Trophoblast cell (in vitro differentiated cells and primary cell): ENCODE measurements around the gene DOCK3.

ENCODE experiments used
- DNase-seq, 2 donors: peaks; one replicate each; pipeline ENCODE4 v3.0.0-alpha.2; 2016
- H2AFZ ChIP-seq: 2 replicates; pipeline ENCODE4 v1.6.1; 2013; ENCODE audit warnings: low read length, moderate library complexity, mild to moderate bottlenecking; ENCODE audit not compliant: insufficient read depth, poor library complexity
- H2AK5ac ChIP-seq: 2 replicates; pipeline ENCODE4 v1.6.1; 2013; ENCODE audit warnings: mild to moderate bottlenecking, low read length
- H2BK120ac ChIP-seq: 2 replicates; pipeline ENCODE4 v1.6.1; 2013; ENCODE audit warnings: low read length, mild to moderate bottlenecking, moderate library complexity; ENCODE audit not compliant: insufficient read depth, poor library complexity
- H2BK12ac ChIP-seq: 2 replicates; pipeline ENCODE4 v1.6.1; 2013; ENCODE audit warnings: mild to moderate bottlenecking, low read length, moderate library complexity
- H2BK5ac ChIP-seq: 2 replicates; pipeline ENCODE4 v1.6.1; 2013; ENCODE audit warnings: low read length, low read depth, moderate library complexity, mild to moderate bottlenecking; ENCODE audit not compliant: poor library complexity
- H3K14ac ChIP-seq: 2 replicates; pipeline ENCODE4 v1.6.1; 2013; ENCODE audit warnings: mild to moderate bottlenecking, low read length
- H3K18ac ChIP-seq: 2 replicates; pipeline ENCODE4 v1.6.1; 2013; ENCODE audit warnings: mild to moderate bottlenecking, low read length
- H3K23ac ChIP-seq: 2 replicates; pipeline ENCODE4 v1.6.1; 2013; ENCODE audit warnings: low read length
- H3K27ac ChIP-seq: 2 replicates; pipeline ENCODE4 v1.5.1; 2013; ENCODE audit warnings: low read depth, mild to moderate bottlenecking, inconsistent platforms, low read length, moderate library complexity
- H3K27me3 ChIP-seq: 2 replicates; pipeline ENCODE4 v1.6.1; 2013; ENCODE audit warnings: inconsistent platforms, mild to moderate bottlenecking, low read length, moderate library complexity; ENCODE audit not compliant: insufficient read depth
- H3K36me3 ChIP-seq, 2 experiments: 1 replicate in 1 of 2; 2 replicates in 1 of 2; pipeline ENCODE4 v1.6.1; 2013; ENCODE audit warnings: low read length in 2 of 2, mild to moderate bottlenecking in 2 of 2, moderate library complexity in 1 of 2; ENCODE audit not compliant: insufficient read depth in 2 of 2, control insufficient read depth in 1 of 2
- H3K4ac ChIP-seq: 2 replicates; pipeline ENCODE4 v1.6.1; 2013; ENCODE audit warnings: low read depth, mild to moderate bottlenecking, low read length, moderate library complexity
- H3K4me1 ChIP-seq, 2 experiments: 1 replicate in 1 of 2; 2 replicates in 1 of 2; pipeline ENCODE4 v1.6.1; 2013; ENCODE audit warnings: low read length in 2 of 2, mild to moderate bottlenecking in 2 of 2, moderate library complexity in 1 of 2; ENCODE audit not compliant: insufficient read depth in 2 of 2, control insufficient read depth in 1 of 2
- H3K4me2 ChIP-seq: 2 replicates; pipeline ENCODE4 v1.6.1; 2013; ENCODE audit warnings: inconsistent platforms, mild to moderate bottlenecking, low read length, moderate library complexity
- H3K4me3 ChIP-seq: 2 replicates; pipeline ENCODE4 v1.5.1; 2013; ENCODE audit warnings: mild to moderate bottlenecking, low read depth, low read length, inconsistent platforms
- H3K79me1 ChIP-seq: one replicate; pipeline ENCODE4 v1.6.1; 2013; ENCODE audit warnings: low read length
- H3K79me2 ChIP-seq: 2 replicates; pipeline ENCODE4 v1.6.1; 2013; ENCODE audit warnings: low read length, mild to moderate bottlenecking; ENCODE audit not compliant: control insufficient read depth, insufficient read depth, poor library complexity
- H3K9ac ChIP-seq: 2 replicates; pipeline ENCODE4 v1.6.1; 2013; ENCODE audit warnings: mild to moderate bottlenecking, low read length
- H3K9me3 ChIP-seq: 2 replicates; pipeline ENCODE4 v1.6.1; 2013; ENCODE audit warnings: low read depth, mild to moderate bottlenecking, control low read depth, inconsistent platforms, low read length; ENCODE audit not compliant: insufficient read depth
- H4K12ac ChIP-seq: 2 replicates; pipeline ENCODE4 v1.6.1; 2013; ENCODE audit warnings: low read depth, mild to moderate bottlenecking, low read length, moderate library complexity
- H4K8ac ChIP-seq: 2 replicates; pipeline ENCODE4 v1.6.1; 2013; ENCODE audit warnings: low read depth, mild to moderate bottlenecking, low read length, moderate library complexity
- H4K91ac ChIP-seq: one replicate; pipeline ENCODE4 v1.6.1; 2013; ENCODE audit warnings: low read depth, mild to moderate bottlenecking, low read length, moderate library complexity
- WGBS: extraction: QIAGEN DNeasy Blood & Tissue Kit; methylation state at CpG from one replicate; pipeline ENCODE4 v1.1.7; 2013; ENCODE audit warnings: missing lambda C conversion rate; ENCODE audit not compliant: insufficient read length, insufficient coverage; ENCODE audit errors: extremely low coverage; 5-methylcytosine and 5-hydroxymethylcytosine counted together

Gene DOCK3

DNA sequence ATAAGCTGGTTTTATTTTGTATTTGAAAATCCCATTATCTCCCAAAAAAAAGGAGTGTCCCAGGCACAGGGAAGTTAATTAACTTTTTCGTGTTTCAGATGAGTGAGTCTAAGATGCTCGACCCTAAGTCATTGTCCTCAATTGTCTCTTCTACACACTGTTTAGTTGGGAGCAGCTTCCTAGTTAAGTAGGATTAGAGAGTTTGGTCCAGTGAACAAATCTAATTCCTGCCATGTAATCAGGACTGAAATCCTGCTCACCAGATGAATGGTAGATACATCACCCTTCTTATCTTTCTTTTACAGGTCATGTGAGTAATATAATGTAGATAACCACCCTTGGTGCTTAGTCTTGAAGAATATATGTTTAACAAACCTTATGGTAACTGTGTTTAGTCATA lies 481.4 kb downstream of the DOCK3 start:
- H3K27me3 ChIP-seq: no peaks in the 10 kb centered on the region
- H2BK120ac ChIP-seq: no peak overlapping the region
- no peak overlapping the region for H4K8ac ChIP-seq
- DNase-seq: no peak
- H3K4me3 ChIP-seq: no peak overlapping the region
- no peak overlapping the region for H3K23ac ChIP-seq
- H4K91ac ChIP-seq: no peak overlapping the region
- no peaks in the 10 kb centered on the region for H3K36me3 ChIP-seq
- no peak overlapping the region for H4K12ac ChIP-seq
- H2BK5ac ChIP-seq: no peak overlapping the region
- H3K14ac ChIP-seq: no peak overlapping the region
- WGBS: no CpG with 5 or more reads among the region's 2 CpGs
- no peak overlapping the region for H3K9ac ChIP-seq
- no peaks in the 10 kb centered on the region for H3K9me3 ChIP-seq
- no peaks in the 10 kb centered on the region for H3K4me1 ChIP-seq
- H3K27ac ChIP-seq: no peak overlapping the region
- no peak overlapping the region for H3K18ac ChIP-seq
- no peak overlapping the region for H3K4me2 ChIP-seq
- H3K4ac ChIP-seq: no peak overlapping the region
- H3K79me2 ChIP-seq: no peaks in the 10 kb centered on the region
- H2BK12ac ChIP-seq: no peak overlapping the region
- H2AK5ac ChIP-seq: no peak overlapping the region
- no peaks in the 10 kb centered on the region for H3K79me1 ChIP-seq
- H2AFZ ChIP-seq: no peak overlapping the region

- H2AFZ ChIP-seq: no peak overlapping the region
- H3K4me3 ChIP-seq: no peak overlapping the region
- no peaks in the 10 kb centered on the region for H3K36me3 ChIP-seq
- no CpG with 5 or more reads among the region's 1 CpG for WGBS
- H3K23ac ChIP-seq: no peak overlapping the region
- H4K8ac ChIP-seq: no peak overlapping the region
- no peak overlapping the region for H3K4ac ChIP-seq
- no peak overlapping the region for H2AK5ac ChIP-seq
- H2BK12ac ChIP-seq: no peak overlapping the region
- H2BK120ac ChIP-seq: no peak overlapping the region
- no peak overlapping the region for H3K9ac ChIP-seq
- no peaks in the 10 kb centered on the region for H3K9me3 ChIP-seq
- no peaks in the 10 kb centered on the region for H3K4me1 ChIP-seq
- no peak overlapping the region for H3K14ac ChIP-seq
- no peak overlapping the region for H3K4me2 ChIP-seq
- no peak overlapping the region for H3K18ac ChIP-seq
- no peaks in the 10 kb centered on the region for H3K79me2 ChIP-seq
- no peak overlapping the region for H4K91ac ChIP-seq
- no peak overlapping the region for H3K27ac ChIP-seq
- DNase-seq: no peak
- H2BK5ac ChIP-seq: no peak overlapping the region
- no peaks in the 10 kb centered on the region for H3K79me1 ChIP-seq
- no peaks in the 10 kb centered on the region for H3K27me3 ChIP-seq
- H4K12ac ChIP-seq: no peak overlapping the region
Observed at GRCh38 chr3:51163051-51163450, 488.3 kb downstream of the DOCK3 start.

DNA sequence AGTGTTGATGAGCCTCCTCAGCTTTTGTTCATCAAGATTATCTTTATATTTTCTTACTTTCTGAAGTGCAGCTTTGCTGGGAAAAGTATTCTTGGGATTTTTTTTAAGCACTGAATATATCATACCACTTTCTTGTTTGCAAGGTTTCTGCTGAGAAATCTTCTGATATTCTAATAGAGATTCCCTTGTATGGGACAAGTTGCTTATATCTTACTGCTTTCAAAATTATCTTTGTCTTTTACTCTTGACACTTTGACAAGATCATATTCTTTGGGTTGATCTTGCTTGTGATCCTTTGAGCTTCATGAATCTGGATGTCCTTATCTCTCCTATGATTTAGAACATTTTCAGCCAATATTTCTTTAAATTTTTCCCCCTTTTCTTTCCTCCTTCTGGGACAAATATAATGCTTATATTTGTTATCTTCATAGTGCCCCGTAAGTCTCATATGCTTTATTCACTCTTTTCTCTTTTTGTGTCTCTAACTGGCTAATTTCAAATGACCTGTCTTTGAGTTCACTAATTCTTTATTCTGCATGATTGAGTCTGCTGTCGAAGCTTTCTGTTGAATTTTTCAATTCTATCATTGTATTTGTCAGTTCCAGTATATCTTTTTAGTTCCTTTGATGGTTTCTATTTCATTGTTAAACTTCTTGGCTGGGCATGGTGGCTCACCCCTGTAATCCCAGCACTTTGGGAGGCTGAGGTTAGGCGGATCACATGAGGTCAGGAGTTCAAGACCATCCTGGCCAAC lies 499.0 kb downstream of the DOCK3 start:
- H2BK5ac ChIP-seq: no peak overlapping the region
- H3K4me1 ChIP-seq: no peaks in the 10 kb centered on the region
- H3K9me3 ChIP-seq: peaks cover 4% of the 10 kb centered on the region
- H3K4ac ChIP-seq: no peak overlapping the region
- WGBS: no CpG with 5 or more reads among the region's 3 CpGs
- no peak overlapping the region for H3K9ac ChIP-seq
- H3K27me3 ChIP-seq: no peaks in the 10 kb centered on the region
- H4K12ac ChIP-seq: no peak overlapping the region
- no peak overlapping the region for H4K8ac ChIP-seq
- no peak overlapping the region for H2AFZ ChIP-seq
- peaks cover 3 to 8% of the 10 kb centered on the region in 2 experiments for H3K36me3 ChIP-seq
- H3K79me1 ChIP-seq: no peaks in the 10 kb centered on the region
- H3K23ac ChIP-seq: no peak overlapping the region
- DNase-seq: no peak
- H2BK12ac ChIP-seq: no peak overlapping the region
- no peak overlapping the region for H4K91ac ChIP-seq
- no peak overlapping the region for H3K14ac ChIP-seq
- no peak overlapping the region for H3K4me3 ChIP-seq
- H3K18ac ChIP-seq: no peak overlapping the region
- H2BK120ac ChIP-seq: no peak overlapping the region
- no peak overlapping the region for H3K27ac ChIP-seq
- no peak overlapping the region for H3K4me2 ChIP-seq
- no peak overlapping the region for H2AK5ac ChIP-seq
- no peaks in the 10 kb centered on the region for H3K79me2 ChIP-seq

DNA sequence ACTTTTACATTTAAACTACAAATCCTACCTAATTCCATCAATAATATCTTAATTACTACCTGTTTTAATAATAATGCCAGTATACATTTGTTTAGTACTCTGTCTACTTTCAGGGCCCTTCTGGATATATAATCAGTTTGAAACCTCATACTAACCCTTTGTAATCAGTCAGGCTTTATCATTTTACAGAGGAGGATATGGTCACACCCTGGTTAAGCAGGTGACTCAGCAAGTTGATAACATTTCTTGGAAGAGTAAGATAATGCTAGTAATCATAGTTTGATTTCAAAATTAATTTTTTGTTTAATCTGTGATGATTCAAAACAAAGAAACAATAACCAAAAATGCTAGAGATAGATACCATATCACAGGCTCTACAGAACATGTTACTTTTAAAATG lies 502.2 kb downstream of the DOCK3 start:
- no peaks in the 10 kb centered on the region for H3K79me2 ChIP-seq
- H2BK12ac ChIP-seq: no peak overlapping the region
- H3K4me1 ChIP-seq: no peaks in the 10 kb centered on the region
- no peak overlapping the region for H2AFZ ChIP-seq
- H3K4me3 ChIP-seq: no peak overlapping the region
- no peak overlapping the region for H3K23ac ChIP-seq
- no peak overlapping the region for H3K14ac ChIP-seq
- no peak overlapping the region for H2BK5ac ChIP-seq
- no peak overlapping the region for H4K91ac ChIP-seq
- H3K4me2 ChIP-seq: no peak overlapping the region
- no peak overlapping the region for H4K8ac ChIP-seq
- no peak for DNase-seq
- H3K4ac ChIP-seq: no peak overlapping the region
- no peaks in the 10 kb centered on the region for H3K27me3 ChIP-seq
- no peaks in the 10 kb centered on the region for H3K79me1 ChIP-seq
- H3K27ac ChIP-seq: no peak overlapping the region
- peaks cover 4% of the 10 kb centered on the region for H3K9me3 ChIP-seq
- no peak overlapping the region for H3K9ac ChIP-seq
- H3K36me3 ChIP-seq: peaks cover 3 to 8% of the 10 kb centered on the region in 2 experiments
- no peak overlapping the region for H4K12ac ChIP-seq
- no peak overlapping the region for H2AK5ac ChIP-seq
- no peak overlapping the region for H3K18ac ChIP-seq
- H2BK120ac ChIP-seq: no peak overlapping the region
